Kidney epithelial cell (primary cell): Measurements from ENCODE around the gene KDM6A. TPM values are rescaled to one million over a fixed set of nuclear protein-coding genes. Genes with fewer than 3 reads are reported as not detected.
"Not testable (repeated sequence)": the region's sequence is repeated elsewhere in the genome, so short reads cannot be mapped to it uniquely, and the experiment has no call there.

Experiments
- DNase-seq: peaks from one replicate; pipeline ENCODE4 v3.0.0-alpha.2; 2010; ENCODE audit warnings: low read depth
- H3K27me3 ChIP-seq: 2 replicates; pipeline ENCODE4 v1.6.0; 2011; ENCODE audit warnings: low read length; ENCODE audit not compliant: control insufficient read depth, insufficient read depth
- H3K36me3 ChIP-seq: 2 replicates; pipeline ENCODE4 v1.5.1; 2011; ENCODE audit warnings: low read length; ENCODE audit not compliant: control insufficient read depth, insufficient read depth
- H3K4me3 ChIP-seq: 2 replicates; pipeline ENCODE4 v1.5.1; 2011; ENCODE audit warnings: low read depth, mild to moderate bottlenecking, control low read depth, low read length
- total RNA-seq: library from RNA; depleted of rRNA; stranded (reverse); fragments of >200 nt; gene quantifications from 2 replicates; pipeline ENCODE4 v1.2.3, GENCODE V29; 2015
- TF ChIP-seq, protein P1 (sequence below): IDR thresholded peaks from 2 replicates; pipeline ENCODE4 v1.5.1; 2011; ENCODE audit warnings: mild to moderate bottlenecking, moderate library complexity, low read length, control low read depth, inconsistent platforms; ENCODE audit not compliant: insufficient read depth, poor library complexity, severe bottlenecking

KDM6A gene
- total RNA-seq, 1 donor from 2014 or later: 13.7 TPM

DNA sequence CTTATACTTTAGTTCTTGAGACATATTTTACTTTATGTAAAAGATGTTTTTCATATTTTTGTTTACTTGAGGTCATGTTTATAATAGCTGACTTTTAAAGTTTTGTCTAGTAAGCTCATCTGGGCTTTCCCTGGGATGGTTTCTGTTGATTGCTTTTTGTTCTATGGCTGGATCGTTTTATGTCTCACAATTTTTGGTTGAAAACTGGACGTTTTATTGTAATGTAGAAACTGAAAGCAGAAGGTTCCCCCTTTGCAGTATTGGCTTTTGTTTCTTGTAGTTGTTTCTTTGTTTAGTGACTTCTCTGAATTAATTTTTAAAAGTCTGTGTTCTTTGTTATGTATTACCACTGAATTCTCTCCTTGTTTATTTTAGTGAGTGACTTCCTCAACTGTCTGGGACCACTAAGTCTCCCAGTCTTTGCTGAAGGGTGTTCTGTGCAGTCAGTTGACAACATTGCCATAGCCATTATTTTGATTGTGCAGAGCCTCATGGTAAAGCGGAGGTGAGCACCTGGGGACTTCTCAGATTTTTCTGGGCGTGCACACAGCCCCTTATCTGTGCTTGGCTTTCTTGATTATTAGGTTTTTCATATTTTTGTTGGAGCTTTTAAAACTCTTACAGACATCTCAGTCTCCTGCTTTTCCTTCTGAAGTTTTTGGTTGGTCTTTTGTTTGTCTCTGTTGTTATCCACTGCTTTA is 31.0 kb downstream of the KDM6A start:
- TF ChIP-seq, protein P1, sequence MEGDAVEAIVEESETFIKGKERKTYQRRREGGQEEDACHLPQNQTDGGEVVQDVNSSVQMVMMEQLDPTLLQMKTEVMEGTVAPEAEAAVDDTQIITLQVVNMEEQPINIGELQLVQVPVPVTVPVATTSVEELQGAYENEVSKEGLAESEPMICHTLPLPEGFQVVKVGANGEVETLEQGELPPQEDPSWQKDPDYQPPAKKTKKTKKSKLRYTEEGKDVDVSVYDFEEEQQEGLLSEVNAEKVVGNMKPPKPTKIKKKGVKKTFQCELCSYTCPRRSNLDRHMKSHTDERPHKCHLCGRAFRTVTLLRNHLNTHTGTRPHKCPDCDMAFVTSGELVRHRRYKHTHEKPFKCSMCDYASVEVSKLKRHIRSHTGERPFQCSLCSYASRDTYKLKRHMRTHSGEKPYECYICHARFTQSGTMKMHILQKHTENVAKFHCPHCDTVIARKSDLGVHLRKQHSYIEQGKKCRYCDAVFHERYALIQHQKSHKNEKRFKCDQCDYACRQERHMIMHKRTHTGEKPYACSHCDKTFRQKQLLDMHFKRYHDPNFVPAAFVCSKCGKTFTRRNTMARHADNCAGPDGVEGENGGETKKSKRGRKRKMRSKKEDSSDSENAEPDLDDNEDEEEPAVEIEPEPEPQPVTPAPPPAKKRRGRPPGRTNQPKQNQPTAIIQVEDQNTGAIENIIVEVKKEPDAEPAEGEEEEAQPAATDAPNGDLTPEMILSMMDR: no peak
- no peak for DNase-seq
- Histone ChIP-seq H3K27me3 (no peaks in the 10 kb centered on the region), H3K4me3 (no peak overlapping the region), H3K36me3 (no peaks in the 10 kb centered on the region)

DNA sequence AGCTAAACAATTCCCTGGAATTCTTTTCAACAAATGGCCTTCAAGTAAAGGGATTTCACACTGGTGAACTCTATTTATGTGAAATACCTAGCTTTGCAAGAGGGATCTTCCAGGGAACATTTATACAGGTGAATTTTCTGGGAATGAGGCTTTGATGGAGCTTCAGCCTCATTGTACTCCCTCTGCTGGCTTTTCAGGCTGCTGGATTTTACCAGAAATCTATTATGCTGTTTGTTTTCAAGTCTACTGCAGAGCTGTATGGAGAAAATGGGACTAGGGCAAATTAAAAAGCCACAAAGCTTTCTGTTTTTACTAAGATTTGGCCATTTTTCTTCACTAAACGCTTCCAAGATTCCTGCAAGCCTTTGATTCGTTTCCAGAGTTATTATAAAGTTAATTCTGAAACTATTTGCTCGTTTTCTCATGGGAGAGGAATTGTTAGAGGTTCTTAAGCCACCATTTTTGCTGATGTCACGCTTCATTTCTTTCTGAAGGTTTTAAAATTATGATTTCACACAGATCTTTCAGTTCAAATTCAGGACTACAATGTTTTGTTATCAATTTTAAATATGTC is 31.6 kb downstream of the KDM6A start:
- Histone ChIP-seq H3K4me3 (no peak overlapping the region), H3K27me3 (no peaks in the 10 kb centered on the region), H3K36me3 (no peaks in the 10 kb centered on the region)
- TF ChIP-seq, protein P1: peak; percentile 23
- DNase-seq: no peak

DNA sequence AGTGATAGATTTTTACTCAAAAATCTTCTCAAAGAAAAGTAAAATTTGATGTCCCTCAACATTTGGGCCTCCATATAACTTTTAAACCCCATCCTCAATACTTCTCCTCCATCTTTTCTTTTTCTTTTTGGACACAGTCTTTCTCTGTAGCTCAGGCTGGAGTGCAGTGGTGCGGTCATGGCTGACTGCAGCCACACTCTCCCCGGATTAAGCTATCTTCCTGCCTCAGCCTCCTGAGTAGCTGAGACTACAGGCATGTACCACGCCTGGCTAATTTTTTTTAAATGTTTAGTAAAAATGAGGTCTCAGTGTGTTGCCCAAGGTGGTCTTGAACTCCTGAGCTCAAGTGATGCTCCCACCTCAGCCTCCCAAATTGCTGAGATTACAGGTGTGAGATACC is 33.1 kb downstream of the KDM6A start:
- H3K36me3 ChIP-seq: no peaks in the 10 kb centered on the region
- no peaks in the 10 kb centered on the region for H3K27me3 ChIP-seq
- TF ChIP-seq, protein P1: no peak
- H3K4me3 ChIP-seq: no peak overlapping the region
- no peak for DNase-seq

DNA sequence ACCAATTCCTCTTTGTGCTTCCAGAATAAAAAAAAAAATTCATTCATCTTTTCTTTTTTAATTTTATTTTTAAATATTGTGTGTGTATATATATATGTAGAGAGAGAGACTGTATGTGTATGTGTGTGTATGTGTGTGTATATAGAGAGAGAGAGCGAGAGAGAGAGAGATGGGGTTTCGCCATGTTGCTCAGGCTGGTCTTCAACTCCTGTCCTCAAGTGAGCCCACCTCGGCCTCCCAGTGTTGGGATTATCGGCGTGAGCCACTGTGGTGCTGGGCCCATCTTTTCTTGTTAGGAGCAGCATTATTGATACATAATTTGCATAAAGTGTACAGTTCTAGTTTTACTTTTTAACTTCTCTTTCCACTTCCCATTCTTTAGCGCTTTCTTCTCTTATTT is 33.6 kb downstream of the KDM6A start:
- H3K27me3 ChIP-seq: no peaks in the 10 kb centered on the region
- no peak for DNase-seq
- H3K4me3 ChIP-seq: no peak overlapping the region
- TF ChIP-seq, protein P1: no peak
- H3K36me3 ChIP-seq: no peaks in the 10 kb centered on the region

DNA sequence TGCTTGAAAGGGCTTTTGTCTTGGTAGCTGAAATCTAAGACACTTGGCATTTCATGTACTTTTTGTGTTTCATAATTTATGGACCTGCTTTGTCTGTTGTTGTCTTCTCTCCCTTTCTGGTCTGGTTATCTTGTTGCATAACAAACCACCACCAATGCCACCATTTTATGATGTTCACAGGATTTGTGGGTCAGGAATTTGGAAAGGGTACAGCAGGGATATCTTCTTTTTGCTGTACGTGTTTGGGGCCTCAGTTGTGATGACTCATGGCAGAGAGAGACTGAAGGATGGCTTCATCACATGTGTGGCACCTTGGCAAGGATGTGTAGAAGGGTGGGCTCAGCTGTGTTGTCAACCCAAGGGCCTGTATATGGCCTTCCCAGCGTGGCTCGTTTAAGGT is 35.2 kb downstream of the KDM6A start:
- no peaks in the 10 kb centered on the region for H3K27me3 ChIP-seq
- no peaks in the 10 kb centered on the region for H3K36me3 ChIP-seq
- TF ChIP-seq, protein P1: no peak
- no peak overlapping the region for H3K4me3 ChIP-seq
- no peak for DNase-seq

DNA sequence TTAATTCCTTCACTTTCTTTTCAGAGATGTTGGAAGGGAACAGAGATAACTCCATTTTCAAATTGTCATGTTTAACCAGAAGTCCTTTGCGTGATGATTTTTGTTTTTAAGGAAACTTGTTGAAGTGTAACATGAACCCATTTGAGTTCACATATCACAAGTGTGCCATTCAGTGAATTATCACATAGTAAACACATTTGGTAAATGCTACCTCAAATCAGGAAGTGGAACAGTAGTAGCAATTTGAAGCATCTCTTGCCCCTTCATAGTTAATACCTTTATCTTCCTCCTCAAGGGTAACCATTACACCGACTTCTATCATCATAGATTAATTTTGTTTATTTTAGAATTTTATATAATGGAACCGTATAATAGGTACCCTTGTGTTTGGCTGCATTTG is 35.8 kb downstream of the KDM6A start:
- Histone ChIP-seq H3K36me3 (no peaks in the 10 kb centered on the region), H3K4me3 (no peak overlapping the region), H3K27me3 (no peaks in the 10 kb centered on the region)
- TF ChIP-seq, protein P1: no peak
- DNase-seq: no peak

DNA sequence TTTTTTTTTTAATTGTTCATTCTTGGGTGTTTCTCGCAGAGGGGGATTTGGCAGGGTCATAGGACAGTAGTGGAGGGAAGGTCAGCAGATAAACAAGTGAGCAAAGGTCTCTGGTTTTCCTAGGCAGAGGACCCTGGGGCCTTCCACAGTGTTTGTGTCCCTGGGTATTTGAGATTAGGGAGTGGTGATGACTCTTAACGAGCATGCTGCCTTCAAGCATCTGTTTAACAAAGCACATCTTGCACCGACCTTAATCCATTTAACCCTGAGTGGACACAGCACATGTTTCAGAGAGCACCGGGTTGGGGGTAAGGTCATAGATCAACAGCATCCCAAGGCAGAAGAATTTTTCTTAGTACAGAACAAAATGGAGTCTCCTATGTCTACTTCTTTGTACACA is 37.5 kb downstream of the KDM6A start:
- DNase-seq, H3K36me3 ChIP-seq, H3K27me3 ChIP-seq, H3K4me3 ChIP-seq: not testable (repeated sequence)

DNA sequence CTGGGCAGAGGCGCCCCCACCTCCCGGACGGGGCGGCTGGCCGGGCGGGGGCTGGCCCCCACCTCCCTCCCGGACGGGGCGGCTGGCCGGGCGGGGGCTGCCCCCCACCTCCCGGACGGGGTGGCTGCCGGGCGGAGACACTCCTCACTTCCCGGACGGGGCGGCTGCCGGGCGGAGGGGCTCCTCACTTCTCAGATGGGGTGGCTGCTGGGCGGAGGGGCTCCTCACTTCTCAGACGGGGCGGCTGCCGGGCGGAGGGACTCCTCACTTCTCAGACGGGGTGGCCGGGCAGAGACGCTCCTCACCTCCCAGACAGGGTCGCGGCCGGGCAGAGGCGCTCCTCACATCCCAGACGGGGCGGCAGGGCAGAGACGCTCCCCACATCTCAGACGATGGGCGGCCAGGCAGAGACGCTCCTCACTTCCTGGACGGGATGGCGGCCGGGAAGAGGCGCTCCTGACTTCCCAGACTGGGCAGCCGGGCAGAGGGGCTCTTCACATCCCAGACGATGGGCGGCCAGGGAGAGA is 38.1 kb downstream of the KDM6A start:
- not testable (repeated sequence) for H3K36me3 ChIP-seq, H3K4me3 ChIP-seq, DNase-seq, H3K27me3 ChIP-seq
